ENCODE measurements around the gene GABRP. TPM values are rescaled to one million over a fixed set of nuclear protein-coding genes. Genes with fewer than 3 reads are reported as not detected.
"Not testable (repeated sequence)": the region's sequence is repeated elsewhere in the genome, so short reads cannot be mapped to it uniquely, and the experiment has no call there.

The GABRP gene
- polyA plus RNA-seq, 3 donors: not detected

DNA sequence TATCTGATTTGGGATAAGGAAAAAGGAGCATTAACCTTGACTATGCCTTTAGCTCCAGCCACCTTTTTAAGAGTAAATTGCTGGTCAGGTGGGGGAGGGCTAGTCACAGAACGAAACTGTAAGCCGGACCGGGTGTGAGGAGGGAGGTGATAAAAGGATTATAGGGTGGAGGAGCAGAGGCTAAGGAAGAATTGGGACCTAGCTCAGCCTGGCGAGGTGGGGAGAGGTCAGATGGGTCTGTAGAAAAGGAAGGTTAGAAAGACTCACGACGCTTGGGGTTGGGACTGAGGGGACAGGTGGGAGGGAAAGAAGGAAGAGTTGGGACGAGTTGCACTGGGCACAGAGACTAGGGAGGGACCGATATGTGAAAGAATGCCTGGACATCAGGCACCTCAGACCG lies 17.7 kb upstream of the GABRP start:
- H3K36me3 Mint-ChIP-seq; H3K4me1 ChIP-seq (ENCODE audit: control insufficient read depth in 1 of 2, insufficient read depth in 2 of 2, low read length in 2 of 2); H3K4me1 Mint-ChIP-seq; H3K27ac ChIP-seq (ENCODE audit: low read depth in 1 of 2, low read length in 2 of 2); H3K27me3 ChIP-seq (ENCODE audit: control insufficient read depth in 2 of 2, insufficient read depth in 2 of 2, low read length in 2 of 2); H3K79me2 ChIP-seq (ENCODE audit: insufficient read depth, low read length); H3K27me3 Mint-ChIP-seq (ENCODE audit: low read depth in 3 of 3); H3K4me3 ChIP-seq (replicated peaks in 1 of 3; ENCODE audit: low read depth in 2 of 3, low read length in 3 of 3); H4K20me1 ChIP-seq (ENCODE audit: insufficient read depth, low read length); H3K9ac ChIP-seq (ENCODE audit: insufficient read depth, low read length, poor library complexity, severe bottlenecking); H3K27ac Mint-ChIP-seq; H3K9me3 Mint-ChIP-seq; H3K4me3 Mint-ChIP-seq; H3K36me3 ChIP-seq (replicated peaks in 1 of 2; ENCODE audit: control insufficient read depth in 1 of 2, insufficient read depth in 2 of 2, low read length in 2 of 2); H3K9me3 ChIP-seq (replicated peaks in 1 of 2; ENCODE audit: control insufficient read depth in 1 of 2, insufficient read depth in 1 of 2, low read length in 2 of 2); DNase-seq; H3K4me2 ChIP-seq (replicated peaks; ENCODE audit: extremely low read depth, low read length, poor library complexity, severe bottlenecking); H2AFZ ChIP-seq (ENCODE audit: insufficient read depth, low read depth, low read length, poor library complexity, severe bottlenecking); intact Hi-C loops (cut with micrococcal nuclease): not testable (repeated sequence)
- 89% methylated on average over 9 of the region's 9 CpGs for WGBS (ENCODE audit: insufficient coverage)

DNA sequence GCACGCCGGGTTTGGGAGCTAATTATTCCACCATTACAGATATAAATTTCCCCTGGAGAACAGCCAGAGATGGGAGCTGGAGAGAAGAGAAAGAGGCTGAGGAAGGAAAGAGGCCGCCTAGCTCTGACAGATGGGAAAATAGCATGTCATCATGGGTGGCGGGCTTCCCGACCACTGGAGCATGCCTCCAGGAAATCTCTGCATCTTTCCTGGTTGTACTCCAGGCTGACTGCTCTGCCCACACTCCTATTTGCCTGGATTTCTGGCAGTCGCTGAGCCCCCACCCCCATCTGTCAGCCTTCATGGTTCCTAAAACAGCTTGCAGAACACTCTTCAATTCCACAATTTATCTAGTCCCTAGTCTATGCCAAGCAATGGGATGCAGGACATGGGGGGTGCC lies 14.3 kb upstream of the GABRP start:
- no peaks in the 10 kb centered on the region for H4K20me1 ChIP-seq (ENCODE audit: insufficient read depth, low read length)
- H3K4me2 ChIP-seq (replicated peaks; ENCODE audit: extremely low read depth, low read length, poor library complexity, severe bottlenecking): no peak overlapping the region
- no peaks in the 10 kb centered on the region for H3K79me2 ChIP-seq (ENCODE audit: insufficient read depth, low read length)
- Mint-ChIP-seq H3K4me1 (no peaks in the 10 kb centered on the region), H3K36me3 (no peaks in the 10 kb centered on the region), H3K27me3 (ENCODE audit: low read depth in 3 of 3) (peaks cover 5 to 14% (median 7%) of the 10 kb centered on the region in 3 donors), H3K27ac (no peak overlapping the region), H3K4me3 (no peak overlapping the region), H3K9me3 (no peaks in the 10 kb centered on the region)
- 60% methylated on average over 4 of the region's 6 CpGs for WGBS (ENCODE audit: insufficient coverage)
- DNase-seq: no peak
- H2AFZ ChIP-seq (ENCODE audit: insufficient read depth, low read depth, low read length, poor library complexity, severe bottlenecking): no peak overlapping the region
- no peaks in the 10 kb centered on the region for H3K27me3 ChIP-seq (ENCODE audit: control insufficient read depth in 2 of 2, insufficient read depth in 2 of 2, low read length in 2 of 2)
- H3K9me3 ChIP-seq (replicated peaks in 1 of 2; ENCODE audit: control insufficient read depth in 1 of 2, insufficient read depth in 1 of 2, low read length in 2 of 2): no peaks in the 10 kb centered on the region
- no peaks in the 10 kb centered on the region for H3K4me1 ChIP-seq (ENCODE audit: control insufficient read depth in 1 of 2, insufficient read depth in 2 of 2, low read length in 2 of 2)
- TF ChIP-seq, protein P1, sequence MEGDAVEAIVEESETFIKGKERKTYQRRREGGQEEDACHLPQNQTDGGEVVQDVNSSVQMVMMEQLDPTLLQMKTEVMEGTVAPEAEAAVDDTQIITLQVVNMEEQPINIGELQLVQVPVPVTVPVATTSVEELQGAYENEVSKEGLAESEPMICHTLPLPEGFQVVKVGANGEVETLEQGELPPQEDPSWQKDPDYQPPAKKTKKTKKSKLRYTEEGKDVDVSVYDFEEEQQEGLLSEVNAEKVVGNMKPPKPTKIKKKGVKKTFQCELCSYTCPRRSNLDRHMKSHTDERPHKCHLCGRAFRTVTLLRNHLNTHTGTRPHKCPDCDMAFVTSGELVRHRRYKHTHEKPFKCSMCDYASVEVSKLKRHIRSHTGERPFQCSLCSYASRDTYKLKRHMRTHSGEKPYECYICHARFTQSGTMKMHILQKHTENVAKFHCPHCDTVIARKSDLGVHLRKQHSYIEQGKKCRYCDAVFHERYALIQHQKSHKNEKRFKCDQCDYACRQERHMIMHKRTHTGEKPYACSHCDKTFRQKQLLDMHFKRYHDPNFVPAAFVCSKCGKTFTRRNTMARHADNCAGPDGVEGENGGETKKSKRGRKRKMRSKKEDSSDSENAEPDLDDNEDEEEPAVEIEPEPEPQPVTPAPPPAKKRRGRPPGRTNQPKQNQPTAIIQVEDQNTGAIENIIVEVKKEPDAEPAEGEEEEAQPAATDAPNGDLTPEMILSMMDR (IDR thresholded peaks at IDR 0.05): no peak
- H3K36me3 ChIP-seq (replicated peaks in 1 of 2; ENCODE audit: control insufficient read depth in 1 of 2, insufficient read depth in 2 of 2, low read length in 2 of 2): no peaks in the 10 kb centered on the region
- no peak overlapping the region for H3K9ac ChIP-seq (ENCODE audit: insufficient read depth, low read length, poor library complexity, severe bottlenecking)
- intact Hi-C loops (cut with micrococcal nuclease): no loop called here
- no peak overlapping the region for H3K27ac ChIP-seq (ENCODE audit: low read depth in 1 of 2, low read length in 2 of 2)
- no peak overlapping the region for H3K4me3 ChIP-seq (replicated peaks in 1 of 3; ENCODE audit: low read depth in 2 of 3, low read length in 3 of 3)

Measured in CD14-positive monocyte (primary cell).